Fibroblast of lung (primary cell): ENCODE measurements around the gene NIPAL3.

ENCODE experiments used
- EZH2 ChIP-seq: IDR thresholded peaks from 2 replicates; pipeline ENCODE4 v1.5.1; 2012; ENCODE audit warnings: low read length, control low read depth, mild to moderate bottlenecking; ENCODE audit errors: missing control alignments
- TF ChIP-seq, protein P1 (sequence below), 2 donors: IDR thresholded peaks in 1 of 2; conservative IDR thresholded peaks in 1 of 2; 1 replicate in 1 of 2; 2 replicates in 1 of 2; pipeline ENCODE4 v1.5.1; 2011 to 2012; ENCODE audit warnings: low read length in 2 of 2, control low read depth in 1 of 2, inconsistent platforms in 1 of 2, low read depth in 1 of 2, mild to moderate bottlenecking in 1 of 2

DNA sequence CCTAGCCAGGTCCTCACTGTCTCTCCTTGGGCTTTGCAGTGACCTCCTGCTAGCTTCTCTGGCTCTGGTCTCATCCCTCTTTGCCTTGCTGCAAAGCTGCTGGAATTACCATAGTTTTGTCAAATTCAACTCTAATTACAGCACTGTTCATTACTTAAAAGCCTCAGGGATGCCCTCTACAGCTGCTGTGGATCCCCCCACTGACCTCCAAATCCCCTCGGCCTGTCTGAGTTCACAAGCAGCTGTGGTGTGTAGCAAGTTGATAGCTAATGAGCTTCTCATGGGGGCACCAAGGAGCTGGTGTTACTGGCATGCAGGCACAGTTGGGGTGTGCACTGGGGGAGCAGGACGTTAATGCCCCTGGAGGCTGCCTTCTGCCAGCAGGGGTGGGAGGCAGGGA lies 24.8 kb downstream of the NIPAL3 start:
- TF ChIP-seq, protein P1, sequence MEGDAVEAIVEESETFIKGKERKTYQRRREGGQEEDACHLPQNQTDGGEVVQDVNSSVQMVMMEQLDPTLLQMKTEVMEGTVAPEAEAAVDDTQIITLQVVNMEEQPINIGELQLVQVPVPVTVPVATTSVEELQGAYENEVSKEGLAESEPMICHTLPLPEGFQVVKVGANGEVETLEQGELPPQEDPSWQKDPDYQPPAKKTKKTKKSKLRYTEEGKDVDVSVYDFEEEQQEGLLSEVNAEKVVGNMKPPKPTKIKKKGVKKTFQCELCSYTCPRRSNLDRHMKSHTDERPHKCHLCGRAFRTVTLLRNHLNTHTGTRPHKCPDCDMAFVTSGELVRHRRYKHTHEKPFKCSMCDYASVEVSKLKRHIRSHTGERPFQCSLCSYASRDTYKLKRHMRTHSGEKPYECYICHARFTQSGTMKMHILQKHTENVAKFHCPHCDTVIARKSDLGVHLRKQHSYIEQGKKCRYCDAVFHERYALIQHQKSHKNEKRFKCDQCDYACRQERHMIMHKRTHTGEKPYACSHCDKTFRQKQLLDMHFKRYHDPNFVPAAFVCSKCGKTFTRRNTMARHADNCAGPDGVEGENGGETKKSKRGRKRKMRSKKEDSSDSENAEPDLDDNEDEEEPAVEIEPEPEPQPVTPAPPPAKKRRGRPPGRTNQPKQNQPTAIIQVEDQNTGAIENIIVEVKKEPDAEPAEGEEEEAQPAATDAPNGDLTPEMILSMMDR (conservative IDR thresholded peaks at IDR 0.05 in 1 of 2, IDR thresholded peaks at IDR 0.05 in 1 of 2; ENCODE audit: low read depth in 1 of 2, low read length in 2 of 2): no peak
- TF ChIP-seq EZH2: no peak
